HepG2 (cell line): ENCODE data around the gene PDE5A. TPM values are rescaled to one million over a fixed set of nuclear protein-coding genes. Genes with fewer than 3 reads are reported as not detected.

Experiments used
- ATAC-seq: fragments of 200-7000 bp; cut with Tn5 transposase; 3 replicates; pipeline ENCODE4 v1.9.1; 2020; ENCODE audit warnings: mild to moderate bottlenecking, moderate library complexity
- BruUV-seq: library from RNA; stranded (reverse); fragments of 400-500 nt; replicated peaks from 2 replicates; lab custom pipeline; 2021; lab: Mats Ljungman, UMichigan
- CTCF ChIA-PET: fragments of 300-600 bp; formaldehyde crosslinking; extraction: SDS; loops from one replicate; lab custom pipeline; 2021; ENCODE audit warnings: low total read pairs, inconsistent platforms, low intra/inter-chr PET ratio; lab: Yijun Ruan, JAX
- POLR2A ChIA-PET: fragments of 350-600 bp; sonication (Branson Sonifier 250); formaldehyde crosslinking; loops from one replicate; lab custom pipeline; 2020; ENCODE audit warnings: antibody characterized with exemption, inconsistent platforms; lab: Yijun Ruan, JAX
- DNase-seq: peaks from one replicate; pipeline ENCODE4 v3.0.0-alpha.2; 2015; ENCODE audit warnings: low spot score
- FAIRE-seq: peaks from 3 replicates; lab custom pipeline; 2011; peaks lifted over from hg19 to GRCh38; lab: Jason Lieb, UNC
- H2AFZ ChIP-seq: one replicate; pipeline ENCODE4 v1.6.1; 2011; ENCODE audit warnings: low read length, inconsistent platforms
- H3K27ac ChIP-seq: fragments of 300-600 bp; 3 replicates; pipeline ENCODE4 v1.8.0; 2011; ENCODE audit warnings: mixed run types, mild to moderate bottlenecking, mixed read lengths, low read length, inconsistent platforms; ENCODE audit not compliant: insufficient read depth; ENCODE audit errors: extremely low read length
- H3K27me3 ChIP-seq, 2 experiments: fragments of 200-600 bp in 1 of 2; 2 replicates in 1 of 2; 3 replicates in 1 of 2; pipeline versions ENCODE4 v1.6.0 to v1.8.0; 2011; ENCODE audit warnings: low read length in 2 of 2, mild to moderate bottlenecking in 2 of 2, moderate library complexity in 2 of 2, inconsistent platforms in 1 of 2; ENCODE audit not compliant: insufficient read depth in 2 of 2, control insufficient read depth in 1 of 2
- H3K36me3 ChIP-seq, 2 experiments: fragments of 200-600 bp in 1 of 2; replicated peaks in 1 of 2; 2 replicates in 1 of 2; 3 replicates in 1 of 2; pipeline versions ENCODE4 v1.5.1 to v1.8.0; 2011; ENCODE audit warnings: low read length in 2 of 2, inconsistent platforms in 1 of 2; ENCODE audit not compliant: insufficient read depth in 2 of 2, control insufficient read depth in 1 of 2
- H3K4me1 ChIP-seq: 2 replicates; pipeline ENCODE4 v1.5.1; 2012; ENCODE audit warnings: low read length, inconsistent platforms; ENCODE audit not compliant: insufficient read depth
- H3K4me2 ChIP-seq: 2 replicates; pipeline ENCODE4 v1.6.0; 2011; ENCODE audit warnings: low read depth, low read length, inconsistent platforms
- H3K4me3 ChIP-seq, 3 experiments: fragments of 200-600 bp in 1 of 3; sonication (generic), shearing (Covaris generic) in 1 of 3; replicated peaks in 1 of 3; 2 replicates each; pipeline ENCODE4 v1.5.1; 2011 to 2016; ENCODE audit warnings: low read length in 3 of 3, inconsistent platforms in 2 of 3, low read depth in 2 of 3, mild to moderate bottlenecking in 2 of 3, control low read depth in 1 of 3, mixed read lengths in 1 of 3; ENCODE audit not compliant: insufficient read depth in 1 of 3
- H3K79me2 ChIP-seq: one replicate; pipeline ENCODE4 v1.6.1; 2011; ENCODE audit warnings: low read length, inconsistent platforms; ENCODE audit not compliant: insufficient read depth
- H3K9ac ChIP-seq: 2 replicates; pipeline ENCODE4 v1.6.0; 2011; ENCODE audit warnings: mild to moderate bottlenecking, low read depth, low read length, inconsistent platforms; ENCODE audit not compliant: insufficient read depth
- H3K9me3 ChIP-seq: 2 replicates; pipeline ENCODE4 v1.5.1; 2012; ENCODE audit warnings: mild to moderate bottlenecking, low read length
- H4K20me1 ChIP-seq: 2 replicates; pipeline ENCODE4 v1.6.0; 2011; ENCODE audit warnings: inconsistent platforms, mild to moderate bottlenecking, low read length, moderate library complexity; ENCODE audit not compliant: insufficient read depth
- BATF2 ChIP-seq: sonication (generic); formaldehyde crosslinking; IDR thresholded peaks from 2 replicates; pipeline ENCODE4 v1.8.0; 2022; ENCODE audit warnings: mild to moderate bottlenecking, missing genetic modification reagents, moderate library complexity
- FOXC1 ChIP-seq: sonication (generic); formaldehyde crosslinking; IDR thresholded peaks from 2 replicates; pipeline ENCODE4 v1.8.0; 2022; ENCODE audit warnings: mild to moderate bottlenecking, missing genetic modification reagents, borderline replicate concordance
- GTF3A ChIP-seq: sonication (generic); formaldehyde crosslinking; conservative IDR thresholded peaks from 2 replicates; pipeline ENCODE4 v1.4.0; 2020; ENCODE audit warnings: mild to moderate bottlenecking, missing genetic modification reagents
- IRF2 ChIP-seq: IDR thresholded peaks from 2 replicates; pipeline ENCODE4 v1.6.1; 2018; ENCODE audit warnings: missing genetic modification reagents, missing compliant biosample characterization
- KDM5B ChIP-seq: sonication (generic); formaldehyde crosslinking; IDR thresholded peaks from 2 replicates; pipeline ENCODE4 v1.4.0; 2020; ENCODE audit warnings: missing genetic modification reagents, mild to moderate bottlenecking, borderline replicate concordance
- KLF15 ChIP-seq: sonication (generic); formaldehyde crosslinking; IDR thresholded peaks from 2 replicates; pipeline ENCODE4 v1.8.1; 2023; ENCODE audit warnings: borderline replicate concordance, mild to moderate bottlenecking, inconsistent platforms, missing genetic modification reagents, mixed read lengths
- MXD1 ChIP-seq: sonication (generic); formaldehyde crosslinking; IDR thresholded peaks from 2 replicates; pipeline ENCODE4 v1.4.0; 2020; ENCODE audit warnings: mild to moderate bottlenecking, missing genetic modification reagents
- SIN3B ChIP-seq: fragments of 150-350 bp; IDR thresholded peaks from 2 replicates; pipeline ENCODE4 v1.6.1; 2014; ENCODE audit warnings: low read length
- SNAPC2 ChIP-seq: sonication (generic); formaldehyde crosslinking; IDR thresholded peaks from 2 replicates; pipeline ENCODE4 v1.8.1; 2022; ENCODE audit warnings: mild to moderate bottlenecking, missing genetic modification reagents
- TBX2 ChIP-seq: sonication (generic); formaldehyde crosslinking; IDR thresholded peaks from 2 replicates; pipeline ENCODE4 v1.5.0; 2020; ENCODE audit warnings: missing genetic modification reagents, mild to moderate bottlenecking, borderline replicate concordance
- TFE3 ChIP-seq: IDR thresholded peaks from 2 replicates; pipeline ENCODE4 v1.6.1; 2016
- TRIM24 ChIP-seq: sonication (generic); formaldehyde crosslinking; IDR thresholded peaks from 2 replicates; pipeline ENCODE4 v1.8.0; 2022; ENCODE audit warnings: mild to moderate bottlenecking, missing genetic modification reagents
- ZNF234 ChIP-seq: sonication (generic); formaldehyde crosslinking; conservative IDR thresholded peaks from 2 replicates; pipeline ENCODE4 v1.5.1; 2020; ENCODE audit warnings: mild to moderate bottlenecking, missing genetic modification reagents
- ZNF251 ChIP-seq: sonication (generic); formaldehyde crosslinking; IDR thresholded peaks from 2 replicates; pipeline ENCODE4 v1.9.0; 2021; ENCODE audit warnings: mild to moderate bottlenecking, missing genetic modification reagents
- ZNF740 ChIP-seq: sonication (generic); formaldehyde crosslinking; IDR thresholded peaks from 2 replicates; pipeline ENCODE4 v1.4.0; 2020; ENCODE audit warnings: missing genetic modification reagents
- ZNF841 ChIP-seq: sonication (generic); formaldehyde crosslinking; IDR thresholded peaks from 2 replicates; pipeline ENCODE4 v1.8.1; 2023; ENCODE audit warnings: missing genetic modification reagents, borderline replicate concordance
- in situ Hi-C: cut with HindIII; loops from 2 replicates; pipeline ENCODE4 v1.10.0; 2017; ENCODE audit warnings: low pct_unique_long_range_greater_than_20kb; ENCODE audit not compliant: extremely low pct_ligation_motif_present
- intact Hi-C: fragments of 100-400 bp; cut with micrococcal nuclease; formaldehyde crosslinking; loops from one replicate; pipeline ENCODE4 v1.10.0; 2022; ENCODE audit not compliant: unreplicated experiment
- polyA plus RNA-seq, 8 experiments: library from polyadenylated mRNA; depleted of rRNA in 3 of 8; stranded (reverse) in 7 of 8; unstranded in 1 of 8; fragments of >200 nt; fragmentation: Illumina TruSeq in 4 of 8; extraction: Trizol in 4 of 8; gene quantifications; 2 replicates each; pipeline versions ENCODE4 v1.2.1 to v1.2.3, GENCODE V29; 2011 to 2016; ENCODE audit warnings: low read depth in 4 of 8, missing spikeins in 1 of 8, mixed read lengths in 1 of 8; ENCODE audit not compliant: insufficient read depth in 1 of 8
- total RNA-seq, 5 experiments: library from RNA; depleted of rRNA; stranded (reverse); fragments of >200 nt; fragmentation: Illumina TruSeq; extraction: Trizol; gene quantifications; 2 replicates each; pipeline ENCODE4 v1.2.3, GENCODE V29; 2016; ENCODE audit warnings: low read depth in 1 of 5

The PDE5A gene
- total and polyA plus RNA-seq, 2 of the 13 experiments (the other 11 are each of a cell fraction or from before 2014, with no cell fraction given) = 0.22 to 0.44 TPM

DNA sequence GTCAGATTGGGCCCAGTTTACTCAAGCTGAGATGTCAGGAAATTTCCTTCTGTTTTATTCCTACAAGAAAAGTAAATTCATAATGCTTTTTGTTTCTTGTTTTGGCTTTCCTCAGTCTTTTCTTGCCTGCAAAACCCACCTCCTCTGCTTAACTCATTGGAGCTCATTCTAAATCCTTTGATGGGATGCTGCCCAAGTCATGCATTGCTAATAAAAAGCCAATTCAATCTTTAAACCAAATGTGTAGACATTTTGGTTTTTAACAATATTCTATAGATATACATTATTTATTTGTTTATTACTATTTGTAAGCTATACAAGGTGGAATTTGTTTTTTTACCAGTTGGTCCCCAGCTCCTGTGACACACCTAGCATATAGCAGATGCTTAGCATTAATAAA is 13.2 kb upstream of the PDE5A start:
- no peak overlapping the region for H3K4me3 ChIP-seq
- TF ChIP-seq TBX2 (CRISPR knock-in tag) (no peak), BATF2 (no peak), FOXC1 (CRISPR knock-in tag) (no peak), KLF15 (CRISPR knock-in tag) (no peak), ZNF841 (no peak), SNAPC2 (no peak), ZNF740 (CRISPR knock-in tag) (no peak), SIN3B (no peak), IRF2 (CRISPR knock-in tag) (no peak), ZNF234 (CRISPR knock-in tag) (no peak), TRIM24 (CRISPR knock-in tag) (no peak), GTF3A (no peak), MXD1 (no peak), KDM5B (CRISPR knock-in tag) (no peak), ZNF251 (CRISPR knock-in tag) (no peak), TFE3 (CRISPR knock-in tag) (no peak)
- ChIA-PET POLR2A (no interaction called here), CTCF (no interaction called here)
- no peak overlapping the region for H3K27ac ChIP-seq
- BruUV-seq = no TSS peak
- no peak overlapping the region for H3K9ac ChIP-seq
- no peaks in the 10 kb centered on the region for H4K20me1 ChIP-seq
- H3K79me2 ChIP-seq = no peaks in the 10 kb centered on the region
- ATAC-seq (no peak), DNase-seq (no peak), FAIRE-seq (no peak)
- no peaks in the 10 kb centered on the region for H3K36me3 ChIP-seq
- no peak overlapping the region for H2AFZ ChIP-seq
- H3K4me1 ChIP-seq = no peaks in the 10 kb centered on the region
- no peaks in the 10 kb centered on the region; a peak in 1 of 5 replicates for H3K27me3 ChIP-seq
- intact Hi-C loops = no loop called here
- H3K4me2 ChIP-seq = no peak overlapping the region
- no peaks in the 10 kb centered on the region for H3K9me3 ChIP-seq
- in situ Hi-C loops = loop anchor here (25.0 kb wide), 1 partner anchor 654 kb away; no protein-coding TSS in a partner anchor
